SK-N-SH (cell line): ENCODE data around the gene CLVS2. TPM values are rescaled to one million over a fixed set of nuclear protein-coding genes. Genes with fewer than 3 reads are reported as not detected.

Experiments used
- CTCF ChIA-PET: fragments of 300-600, 350-600 bp; formaldehyde crosslinking; extraction: SDS; loops from one replicate; lab custom pipeline; 2021; lab: Yijun Ruan, JAX
- POLR2A ChIA-PET: fragments of 350-600 bp; sonication (Branson Sonifier 250); formaldehyde crosslinking; extraction: SDS; loops from one replicate; lab custom pipeline; 2020; ENCODE audit warnings: antibody characterized with exemption, inconsistent platforms; lab: Yijun Ruan, JAX
- DNase-seq: peaks from one replicate; pipeline ENCODE4 v3.0.0; 2012
- H2AFZ ChIP-seq: fragments of 200-600 bp; sonication (generic); 2 replicates; pipeline ENCODE4 v1.8.1; 2016; ENCODE audit warnings: antibody characterized with exemption, mild to moderate bottlenecking, low read depth
- H3F3A ChIP-seq: fragments of 200-600 bp; sonication (generic); replicated peaks from 2 replicates; pipeline ENCODE3; 2016; ENCODE audit warnings: antibody characterized with exemption, mild to moderate bottlenecking; ENCODE audit not compliant: insufficient read depth
- H3K27ac ChIP-seq, 2 experiments: fragments of 200-500 bp in 1 of 2; fragments of 200-600 bp in 1 of 2; sonication (Bioruptor generic) in 1 of 2; sonication (generic), shearing (Covaris generic) in 1 of 2; 2 replicates each; pipeline versions ENCODE4 v1.5.1 to v1.6.1; 2014 to 2016; ENCODE audit warnings: low read depth in 2 of 2, inconsistent platforms in 1 of 2, low read length in 1 of 2, mild to moderate bottlenecking in 1 of 2, mixed read lengths in 1 of 2
- H3K27me3 ChIP-seq: fragments of 200-600 bp; sonication (generic), shearing (Covaris generic); 2 replicates; pipeline ENCODE4 v1.6.1; 2016; ENCODE audit warnings: mixed run types; ENCODE audit not compliant: insufficient read depth
- H3K36me3 ChIP-seq, 2 experiments: fragments of 200-500 bp in 1 of 2; fragments of 200-600 bp in 1 of 2; sonication (Bioruptor generic) in 1 of 2; sonication (generic) in 1 of 2; replicated peaks in 1 of 2; 2 replicates each; pipeline versions ENCODE3 to v1.5.1; 2014 to 2016; ENCODE audit warnings: low read length in 1 of 2, mild to moderate bottlenecking in 1 of 2; ENCODE audit not compliant: insufficient read depth in 2 of 2, control insufficient read depth in 1 of 2
- H3K4me1 ChIP-seq, 2 experiments: fragments of 200-500 bp in 1 of 2; fragments of 200-600 bp in 1 of 2; sonication (Bioruptor generic) in 1 of 2; sonication (generic), shearing (Covaris generic) in 1 of 2; 2 replicates each; pipeline versions ENCODE4 v1.5.1 to v1.6.1; 2014 to 2016; ENCODE audit warnings: low read depth in 1 of 2, low read length in 1 of 2, mixed run types in 1 of 2; ENCODE audit not compliant: insufficient read depth in 2 of 2, control insufficient read depth in 1 of 2
- H3K4me2 ChIP-seq: fragments of 200-600 bp; sonication (generic), shearing (Covaris generic); 2 replicates; pipeline ENCODE4 v1.6.1; 2017; ENCODE audit warnings: mixed run types
- H3K4me3 ChIP-seq, 2 experiments: fragments of 200-500 bp in 1 of 2; fragments of 200-600 bp in 1 of 2; sonication (Bioruptor generic) in 1 of 2; sonication (generic), shearing (Covaris generic) in 1 of 2; 2 replicates each; pipeline versions ENCODE4 v1.5.1 to v1.8.1; 2014 to 2016; ENCODE audit warnings: low read depth in 2 of 2, inconsistent platforms in 1 of 2, low read length in 1 of 2, mild to moderate bottlenecking in 1 of 2, mixed read lengths in 1 of 2, moderate library complexity in 1 of 2
- H3K79me2 ChIP-seq: fragments of 200-600 bp; sonication (generic); 2 replicates; pipeline ENCODE4 v1.8.1; 2017; ENCODE audit warnings: mild to moderate bottlenecking; ENCODE audit not compliant: insufficient read depth
- H3K9ac ChIP-seq: fragments of 200-600 bp; sonication (generic); 2 replicates; pipeline ENCODE4 v1.6.1; 2017; ENCODE audit warnings: mixed run types
- H3K9me2 ChIP-seq: fragments of 200-600 bp; sonication (generic); 2 replicates; pipeline ENCODE4 v1.6.1; 2017; ENCODE audit warnings: mixed run types
- H3K9me3 ChIP-seq: fragments of 200-600 bp; sonication (generic); 2 replicates; pipeline ENCODE4 v1.6.1; 2017; ENCODE audit warnings: mixed run types, mild to moderate bottlenecking, moderate library complexity
- H4K20me1 ChIP-seq: fragments of 200-600 bp; sonication (generic); 2 replicates; pipeline ENCODE4 v1.6.1; 2017; ENCODE audit warnings: mild to moderate bottlenecking, mixed run types; ENCODE audit not compliant: insufficient read depth
- CTCF ChIP-seq: fragments of 200-600 bp; sonication (generic); IDR thresholded peaks from 2 replicates; pipeline ENCODE4 v1.6.1; 2017; ENCODE audit warnings: antibody characterized with exemption, mild to moderate bottlenecking, moderate library complexity
- ELF1 ChIP-seq: IDR thresholded peaks from 2 replicates; pipeline ENCODE4 v1.4.0; 2012
- EZH2phosphoT487 ChIP-seq: fragments of 200-600 bp; sonication (generic); IDR thresholded peaks from 2 replicates; pipeline ENCODE4 v1.6.1; 2017; ENCODE audit warnings: low read depth, mixed run types, mild to moderate bottlenecking, antibody characterized with exemption, moderate library complexity, borderline replicate concordance
- FOSL2 ChIP-seq: IDR thresholded peaks from 2 replicates; pipeline ENCODE4 v1.4.0; 2012; ENCODE audit warnings: low read depth, mild to moderate bottlenecking, moderate library complexity, borderline replicate concordance
- FOXM1 ChIP-seq: IDR thresholded peaks from 2 replicates; pipeline ENCODE4 v1.4.0; 2012; ENCODE audit warnings: low read depth, mild to moderate bottlenecking
- GATA2 ChIP-seq: sonication (generic); formaldehyde crosslinking; IDR thresholded peaks from 2 replicates; pipeline ENCODE4 v1.5.0; 2020; ENCODE audit warnings: mild to moderate bottlenecking, missing genetic modification reagents
- IRF3 ChIP-seq: fragments of 150-350 bp; IDR thresholded peaks from 2 replicates; pipeline ENCODE4 v1.6.1; 2016; ENCODE audit warnings: mild to moderate bottlenecking, low read depth, low read length
- MAX ChIP-seq: IDR thresholded peaks from 2 replicates; pipeline ENCODE4 v1.4.0; 2012; ENCODE audit warnings: low read depth
- PBX3 ChIP-seq: IDR thresholded peaks from 2 replicates; pipeline ENCODE4; 2012
- POLR2AphosphoS5 ChIP-seq: IDR thresholded peaks from 2 replicates; pipeline ENCODE4 v1.6.1; 2012; ENCODE audit warnings: low read depth, low read length
- RAD21 ChIP-seq: IDR thresholded peaks from 2 replicates; pipeline ENCODE4 v1.6.1; 2012; ENCODE audit warnings: mild to moderate bottlenecking, low read length
- RFX5 ChIP-seq: IDR thresholded peaks from 2 replicates; pipeline ENCODE4 v1.6.1; 2012; ENCODE audit warnings: mild to moderate bottlenecking, improper control_type of control experiment, low read length
- RXRA ChIP-seq: IDR thresholded peaks from 2 replicates; pipeline ENCODE4 v1.4.0; 2012; ENCODE audit warnings: low read depth, mild to moderate bottlenecking, borderline replicate concordance
- SMC3 ChIP-seq: IDR thresholded peaks from 2 replicates; pipeline ENCODE4 v1.6.1; 2012; ENCODE audit warnings: low read depth, low read length, improper control_type of control experiment
- TCF12 ChIP-seq: IDR thresholded peaks from 2 replicates; pipeline ENCODE4 v1.4.0; 2012
- YY1 ChIP-seq: IDR thresholded peaks from 2 replicates; pipeline ENCODE4 v1.4.0; 2012; ENCODE audit warnings: low read depth, mild to moderate bottlenecking
- WGBS: methylation state at CpG from one replicate; pipeline ENCODE4 v1.1.6; 2017; ENCODE audit warnings: low lambda C conversion rate; 5-methylcytosine and 5-hydroxymethylcytosine counted together
- polyA plus RNA-seq, 3 experiments: library from polyadenylated mRNA; depleted of rRNA; stranded (reverse); fragments of >200 nt; gene quantifications; 2 replicates each; pipeline ENCODE4 v1.2.3, GENCODE V29; 2012

The CLVS2 gene
- polyA plus RNA-seq, 1 of the 3 experiments (the other 2 are of a cell fraction) = 0.05 TPM

- H3K27ac ChIP-seq = no peak overlapping the region
- H3K4me3 ChIP-seq = no peak overlapping the region
- no peaks in the 10 kb centered on the region for H3K36me3 ChIP-seq
- no peak overlapping the region for H2AFZ ChIP-seq
- H3K9me2 ChIP-seq = no peaks in the 10 kb centered on the region
- H3K79me2 ChIP-seq = no peaks in the 10 kb centered on the region
- TF ChIP-seq YY1 (no peak), FOSL2 (no peak), EZH2phosphoT487 (no peak), SMC3 (no peak), IRF3 (no peak), ELF1 (no peak), TCF12 (no peak), RFX5 (no peak), RAD21 (no peak), PBX3 (no peak), CTCF (no peak), POLR2AphosphoS5 (no peak), MAX (no peak), FOXM1 (no peak), RXRA (no peak), GATA2 (CRISPR knock-in tag) (no peak)
- TF ChIP-seq, all 33 proteins: peak for 0
- Histone ChIP-seq H3K9ac (no peak overlapping the region), H3K4me2 (no peak overlapping the region), H3K4me1 (no peaks in the 10 kb centered on the region; a peak in 1 of 4 replicates), H3K27me3 (no peaks in the 10 kb centered on the region), H3F3A (no peaks in the 10 kb centered on the region), H3K9me3 (no peaks in the 10 kb centered on the region), H4K20me1 (no peaks in the 10 kb centered on the region)
- WGBS = 87% methylated on average over 7 of the region's 7 CpGs
- ChIA-PET CTCF (no interaction called here), POLR2A (no interaction called here)
- DNase-seq = no peak
Observed at GRCh38 chr6:123116370-123116769, 120.3 kb downstream of the CLVS2 start.
